Measurements from ENCODE around the gene TRIM54.

- TF ChIP-seq CTCF (IDR thresholded peaks at IDR 0.05) (no peak), POLR2A (IDR thresholded peaks at IDR 0.05) (no peak)
Measured at GRCh38 chr2:27249159-27249890, 32.9 kb upstream of the TRIM54 start.

Data from adrenal gland (tissue), 5 donors.